Measurements from ENCODE around the gene ZNF497.

- TF ChIP-seq RAD21 (IDR thresholded peaks at IDR 0.05 in 1 of 2, conservative IDR thresholded peaks at IDR 0.05 in 1 of 2; ENCODE audit: low read depth in 2 of 2, low read length in 2 of 2) (no peak), MAX (IDR thresholded peaks at IDR 0.05) (no peak), SUZ12 (IDR thresholded peaks at IDR 0.05; ENCODE audit: low read length) (no peak), POLR2AphosphoS5 (IDR thresholded peaks at IDR 0.05; ENCODE audit: low read depth, low read length) (no peak), ASH2L (IDR thresholded peaks at IDR 0.05; ENCODE audit: low read length) (peak; percentile 13), KDM5A (IDR thresholded peaks at IDR 0.05; ENCODE audit: low read length) (no peak), TEAD4 (IDR thresholded peaks at IDR 0.05; ENCODE audit: low read depth, low read length) (no peak), SRF (IDR thresholded peaks at IDR 0.05; ENCODE audit: low read depth, low read length) (no peak), TCF12 (IDR thresholded peaks at IDR 0.05; ENCODE audit: low read depth, low read length) (no peak), USF2 (IDR thresholded peaks at IDR 0.05; ENCODE audit: low read length) (no peak), RNF2 (IDR thresholded peaks at IDR 0.05; ENCODE audit: borderline replicate concordance, low read depth, low read length, missing control alignments, poor library complexity, severe bottlenecking) (no peak)
- TF ChIP-seq, protein P1, sequence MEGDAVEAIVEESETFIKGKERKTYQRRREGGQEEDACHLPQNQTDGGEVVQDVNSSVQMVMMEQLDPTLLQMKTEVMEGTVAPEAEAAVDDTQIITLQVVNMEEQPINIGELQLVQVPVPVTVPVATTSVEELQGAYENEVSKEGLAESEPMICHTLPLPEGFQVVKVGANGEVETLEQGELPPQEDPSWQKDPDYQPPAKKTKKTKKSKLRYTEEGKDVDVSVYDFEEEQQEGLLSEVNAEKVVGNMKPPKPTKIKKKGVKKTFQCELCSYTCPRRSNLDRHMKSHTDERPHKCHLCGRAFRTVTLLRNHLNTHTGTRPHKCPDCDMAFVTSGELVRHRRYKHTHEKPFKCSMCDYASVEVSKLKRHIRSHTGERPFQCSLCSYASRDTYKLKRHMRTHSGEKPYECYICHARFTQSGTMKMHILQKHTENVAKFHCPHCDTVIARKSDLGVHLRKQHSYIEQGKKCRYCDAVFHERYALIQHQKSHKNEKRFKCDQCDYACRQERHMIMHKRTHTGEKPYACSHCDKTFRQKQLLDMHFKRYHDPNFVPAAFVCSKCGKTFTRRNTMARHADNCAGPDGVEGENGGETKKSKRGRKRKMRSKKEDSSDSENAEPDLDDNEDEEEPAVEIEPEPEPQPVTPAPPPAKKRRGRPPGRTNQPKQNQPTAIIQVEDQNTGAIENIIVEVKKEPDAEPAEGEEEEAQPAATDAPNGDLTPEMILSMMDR (IDR thresholded peaks at IDR 0.05; ENCODE audit: control extremely low read depth in 1 of 3, insufficient read depth in 1 of 3, low read depth in 1 of 3, low read length in 3 of 3), result no peak
These were observed 19.1 kb upstream of the ZNF497 start for GRCh38 chr19:58381460-58382212.

Data from H1 (cell line).